GM12891 (cell line): ENCODE measurements around the gene RSAD2.

Experiments used
- DNase-seq: peaks from one replicate; pipeline ENCODE4 v3.0.0; 2011; ENCODE audit warnings: low spot score; ENCODE audit not compliant: insufficient read length
- FAIRE-seq: peaks from 2 replicates; lab custom pipeline; 2011; peaks lifted over from hg19 to GRCh38; lab: Jason Lieb, UNC
- PAX5 ChIP-seq: IDR thresholded peaks from 2 replicates; pipeline ENCODE4 v1.6.1; 2011; ENCODE audit warnings: low read length, moderate library complexity, mild to moderate bottlenecking; ENCODE audit not compliant: insufficient read depth, severe bottlenecking
- POLR2A ChIP-seq: IDR thresholded peaks from 2 replicates; pipeline ENCODE4 v1.6.1; 2011; ENCODE audit warnings: low read depth, low read length, control low read depth
- POLR2AphosphoS5 ChIP-seq: IDR thresholded peaks from 2 replicates; pipeline ENCODE4 v1.6.1; 2011; ENCODE audit warnings: low read depth, low read length, control low read depth
- POU2F2 ChIP-seq: IDR thresholded peaks from 2 replicates; pipeline ENCODE4 v1.6.1; 2011; ENCODE audit warnings: low read depth, mild to moderate bottlenecking, control low read depth, low read length, moderate library complexity
- SPI1 ChIP-seq: IDR thresholded peaks from 2 replicates; pipeline ENCODE4 v1.6.1; 2011; ENCODE audit warnings: low read depth, low read length, control low read depth
- TAF1 ChIP-seq: IDR thresholded peaks from 2 replicates; pipeline ENCODE4 v1.6.1; 2011; ENCODE audit warnings: low read depth, low read length, control low read depth

The RSAD2 gene

DNA sequence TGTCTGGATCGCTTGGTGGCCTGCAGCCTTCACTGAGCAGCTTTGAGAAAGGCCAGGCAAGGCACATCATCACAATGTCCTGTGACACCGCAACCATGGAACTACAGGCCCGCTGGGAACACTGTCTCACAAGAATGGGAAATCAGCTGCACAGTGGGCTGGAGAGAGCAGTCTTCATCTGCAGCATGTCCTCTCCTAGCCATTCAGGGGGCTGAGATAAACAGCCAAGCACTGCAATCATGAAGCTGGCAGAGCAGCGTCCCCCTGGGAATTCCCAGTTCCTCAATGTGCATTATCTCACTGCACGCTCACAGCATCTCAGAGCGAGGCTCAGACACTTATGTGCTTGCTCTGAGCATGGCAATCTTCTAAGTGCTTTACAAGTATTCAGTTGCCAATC is 13.8 kb upstream of the RSAD2 start:
- DNase-seq (no peak), FAIRE-seq (no peak)
- TF ChIP-seq POLR2A (no peak), SPI1 (peak; percentile 48), POU2F2 (no peak), PAX5 (no peak), POLR2AphosphoS5 (no peak)

DNA sequence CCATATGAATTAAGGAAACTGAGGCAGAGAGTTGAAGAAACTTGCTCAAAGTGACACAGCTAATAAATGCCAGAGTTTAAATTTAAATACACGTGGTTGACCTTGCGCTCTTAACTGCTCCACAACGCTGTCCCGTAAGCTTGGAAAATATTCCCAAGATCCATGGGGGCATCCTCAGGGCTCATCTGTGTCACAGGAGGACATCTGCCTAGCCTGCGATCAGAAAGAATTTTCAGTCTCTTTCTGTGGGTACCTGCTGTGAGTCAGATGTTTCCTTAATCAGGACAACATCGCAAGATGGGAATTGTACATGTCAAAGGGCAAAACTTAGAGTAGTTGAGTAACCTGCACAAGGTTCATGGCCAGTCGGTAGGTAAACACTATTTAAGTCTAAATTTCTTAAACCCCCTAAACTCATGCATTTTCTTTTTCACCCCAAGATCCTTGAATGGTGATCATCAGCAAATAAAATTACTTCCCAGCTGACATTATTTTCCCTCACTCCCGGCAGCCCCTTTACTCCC is 13.3 kb upstream of the RSAD2 start:
- TF ChIP-seq POU2F2 (no peak), POLR2AphosphoS5 (no peak), TAF1 (no peak), PAX5 (no peak), POLR2A (no peak), SPI1 (no peak)
- no peak for DNase-seq
- FAIRE-seq: no peak

DNA sequence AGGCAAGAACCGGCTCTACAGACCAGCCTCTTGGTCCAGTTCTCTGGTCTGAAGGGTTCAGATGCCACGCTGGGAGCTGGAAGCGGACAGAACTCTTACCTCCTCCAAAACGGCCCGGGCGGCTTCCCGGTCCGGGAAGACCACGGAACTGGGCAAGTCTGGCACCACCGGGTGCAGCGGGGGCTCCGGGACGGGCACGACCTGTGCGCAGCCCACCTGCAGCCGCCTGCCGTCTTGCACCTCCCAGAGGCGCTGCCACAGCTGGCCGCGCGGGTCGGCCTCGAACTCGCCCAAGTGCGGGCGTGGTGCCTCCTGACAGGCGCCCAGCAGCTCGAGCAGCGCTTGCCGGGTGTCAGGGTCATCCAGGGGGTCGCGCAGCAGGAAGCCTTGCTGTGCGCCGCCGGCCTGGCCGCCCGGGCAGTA is 12.6 kb upstream of the RSAD2 start:
- TF ChIP-seq POU2F2 (no peak), SPI1 (no peak), POLR2A (no peak), TAF1 (no peak), PAX5 (no peak), POLR2AphosphoS5 (no peak)
- FAIRE-seq (peak; percentile 16), DNase-seq (no peak)

DNA sequence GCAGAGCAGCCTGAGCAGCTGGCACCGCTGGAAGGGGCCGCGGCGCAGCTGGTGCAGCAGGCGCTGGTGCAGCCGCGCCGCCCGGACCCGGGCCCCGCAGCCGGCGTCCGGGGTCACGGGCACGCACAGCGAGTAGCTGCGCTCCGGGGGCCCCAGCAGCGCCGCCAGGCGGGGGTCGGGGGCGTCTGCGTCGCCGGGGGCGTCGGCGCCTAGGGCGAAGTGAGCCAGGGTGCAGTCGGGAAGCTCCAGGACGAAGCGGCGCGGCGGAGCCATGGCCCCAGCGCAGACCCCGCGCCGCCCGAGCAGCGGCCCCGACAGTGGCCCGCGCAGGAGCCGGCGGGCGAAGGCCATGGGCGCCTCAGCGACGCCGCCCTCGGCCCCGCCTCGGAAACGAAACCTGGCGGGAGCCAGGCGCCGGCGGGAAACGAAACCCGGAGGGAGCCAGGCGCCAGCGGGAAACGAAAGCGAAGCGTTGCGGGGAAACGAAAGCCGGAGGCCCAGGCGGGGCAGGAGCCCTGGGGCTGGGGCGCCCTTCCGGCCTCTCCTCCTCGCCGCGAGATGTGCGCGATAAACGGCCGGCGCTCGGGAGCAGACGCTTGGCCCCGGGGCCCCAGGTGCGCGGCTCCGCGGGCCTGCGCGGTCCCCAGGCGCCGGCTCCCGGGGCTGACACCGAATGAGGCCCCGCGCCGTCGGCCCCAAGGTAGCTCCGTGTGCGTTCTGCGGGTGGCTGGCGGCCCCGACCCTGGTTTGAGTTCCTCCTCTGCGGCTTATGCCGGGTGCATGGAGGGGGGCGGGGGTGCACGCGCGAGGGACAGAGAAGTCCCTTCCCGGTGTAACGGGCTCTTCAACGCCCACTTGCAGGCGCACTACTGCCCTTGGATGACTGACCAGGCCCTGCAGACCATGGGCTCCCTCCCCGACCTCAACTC is 12.0 kb upstream of the RSAD2 start, which contains the start of gene CMPK2:
TSS of gene CMPK2 (minus strand) at position 562 of the 929 bp plus-strand sequence. CDS start at position 351, 211 bp downstream.
- DNase-seq: peak; percentile 86
- FAIRE-seq: peak; percentile 80
- TF ChIP-seq PAX5 (no peak), POLR2AphosphoS5 (0 out of 2 replicates have a peak, but pooled peaks have one; percentile 20), POLR2A (no peak; the same call in 1 of the 2 replicates), TAF1 (no peak), SPI1 (0 out of 2 replicates have a peak, but pooled peaks have one; percentile 21), POU2F2 (no peak)

DNA sequence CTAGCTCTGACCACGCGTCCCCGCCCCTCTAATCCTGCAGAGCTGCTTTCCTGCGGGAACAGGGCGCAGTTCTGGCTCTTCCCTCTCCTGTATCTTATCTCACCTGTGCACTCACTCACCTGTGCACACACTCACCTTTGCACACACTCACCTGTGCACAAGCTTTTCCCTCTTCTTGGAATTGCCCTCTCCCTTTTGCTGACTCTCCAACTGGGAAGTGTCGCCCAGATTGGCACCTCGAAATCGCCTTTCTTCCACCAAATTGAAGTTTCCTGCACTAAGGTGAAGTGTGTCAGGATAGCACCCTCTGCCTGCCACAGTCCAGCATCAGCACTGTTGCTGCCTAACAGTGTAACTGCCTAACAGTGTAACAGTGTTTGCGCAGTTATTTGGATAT is 11.3 kb upstream of the RSAD2 start:
- no peak for DNase-seq
- TF ChIP-seq POU2F2 (no peak), POLR2A (no peak), PAX5 (no peak), POLR2AphosphoS5 (no peak), SPI1 (no peak), TAF1 (no peak)
- peak; percentile 99 for FAIRE-seq

DNA sequence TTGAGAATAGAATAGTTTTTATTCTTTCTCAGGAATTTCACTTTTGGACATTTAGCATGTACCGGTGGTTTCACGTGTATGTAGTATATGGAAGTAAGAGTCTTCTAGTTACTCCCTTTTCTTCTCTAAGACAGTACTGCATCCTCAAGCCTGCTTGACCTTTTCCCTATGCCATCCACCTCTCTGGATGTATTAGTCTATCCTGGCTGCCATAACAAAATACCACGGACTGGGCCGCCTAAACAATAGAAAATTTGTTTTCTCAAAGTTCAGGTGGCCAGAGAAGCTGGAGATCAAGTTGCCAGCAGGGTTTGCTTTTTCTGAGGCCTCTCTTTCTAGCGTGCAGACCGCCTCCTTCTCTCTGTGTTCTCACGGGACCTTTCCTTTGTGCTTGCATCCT is 10.6 kb upstream of the RSAD2 start:
- no peak for DNase-seq
- TF ChIP-seq POLR2AphosphoS5 (no peak), SPI1 (no peak), POU2F2 (no peak), POLR2A (no peak), PAX5 (no peak), TAF1 (no peak)
- FAIRE-seq: no peak

- FAIRE-seq: peak; percentile 43
- TF ChIP-seq TAF1 (no peak), SPI1 (peak; percentile 51; the same call in 1 of the 2 replicates)
- DNase-seq: no peak
Measured at GRCh38 chr2:6872394-6872793, 5.2 kb upstream of the RSAD2 start.

GRCh38 chr2:6874032-6874431 is 3.5 kb upstream of the RSAD2 start:
- TF ChIP-seq POU2F2 (no peak), TAF1 (no peak), SPI1 (no peak), POLR2A (no peak), PAX5 (no peak), POLR2AphosphoS5 (no peak)
- no peak for FAIRE-seq
- no peak for DNase-seq

DNA sequence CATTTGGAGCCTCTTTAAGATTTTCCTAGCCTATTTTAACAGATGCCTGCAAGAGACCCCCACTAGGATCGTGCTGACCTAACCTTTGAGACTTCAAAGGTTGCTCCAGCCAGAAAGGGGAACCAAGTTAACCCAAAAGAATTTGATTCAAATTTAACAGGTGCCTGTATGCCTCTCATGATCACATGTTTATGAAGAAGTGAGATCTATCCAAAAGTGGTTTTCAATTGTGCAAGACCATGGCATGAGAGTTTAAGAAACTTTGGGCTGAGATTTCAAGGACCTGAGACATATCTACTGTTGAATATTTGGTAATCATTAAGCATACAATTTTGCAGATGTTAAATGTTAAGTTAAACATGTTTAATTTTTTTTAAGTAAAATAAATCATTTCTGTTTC is 1.3 kb upstream of the RSAD2 start:
- DNase-seq (no peak), FAIRE-seq (no peak)
- TF ChIP-seq PAX5 (no peak), TAF1 (no peak), SPI1 (no peak), POLR2AphosphoS5 (no peak), POLR2A (no peak), POU2F2 (no peak)
